ENCODE results near the gene EFCAB14.

DNA sequence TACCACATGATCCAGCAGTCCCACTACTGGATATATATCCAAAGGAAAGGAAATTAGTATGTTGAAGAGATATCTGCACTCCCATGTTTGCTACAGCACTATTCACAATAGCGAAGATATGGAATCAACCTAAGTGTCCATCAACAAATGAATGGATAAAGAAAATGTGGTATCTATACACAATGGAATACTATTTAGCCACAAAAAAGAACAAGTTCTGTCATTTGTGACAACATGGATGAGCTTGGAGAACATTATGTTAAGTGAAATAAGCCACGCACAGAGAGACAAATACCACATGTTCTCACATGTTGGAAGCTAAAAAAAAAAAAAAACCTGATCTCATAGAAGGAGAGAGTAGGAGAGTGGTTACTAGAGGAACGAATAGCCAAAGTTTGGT is 68.4 kb downstream of the EFCAB14 start:
- TF ChIP-seq POLR2AphosphoS5 (IDR thresholded peaks at IDR 0.05; ENCODE audit: low read depth, low read length) = no peak
- TF ChIP-seq, protein P1, sequence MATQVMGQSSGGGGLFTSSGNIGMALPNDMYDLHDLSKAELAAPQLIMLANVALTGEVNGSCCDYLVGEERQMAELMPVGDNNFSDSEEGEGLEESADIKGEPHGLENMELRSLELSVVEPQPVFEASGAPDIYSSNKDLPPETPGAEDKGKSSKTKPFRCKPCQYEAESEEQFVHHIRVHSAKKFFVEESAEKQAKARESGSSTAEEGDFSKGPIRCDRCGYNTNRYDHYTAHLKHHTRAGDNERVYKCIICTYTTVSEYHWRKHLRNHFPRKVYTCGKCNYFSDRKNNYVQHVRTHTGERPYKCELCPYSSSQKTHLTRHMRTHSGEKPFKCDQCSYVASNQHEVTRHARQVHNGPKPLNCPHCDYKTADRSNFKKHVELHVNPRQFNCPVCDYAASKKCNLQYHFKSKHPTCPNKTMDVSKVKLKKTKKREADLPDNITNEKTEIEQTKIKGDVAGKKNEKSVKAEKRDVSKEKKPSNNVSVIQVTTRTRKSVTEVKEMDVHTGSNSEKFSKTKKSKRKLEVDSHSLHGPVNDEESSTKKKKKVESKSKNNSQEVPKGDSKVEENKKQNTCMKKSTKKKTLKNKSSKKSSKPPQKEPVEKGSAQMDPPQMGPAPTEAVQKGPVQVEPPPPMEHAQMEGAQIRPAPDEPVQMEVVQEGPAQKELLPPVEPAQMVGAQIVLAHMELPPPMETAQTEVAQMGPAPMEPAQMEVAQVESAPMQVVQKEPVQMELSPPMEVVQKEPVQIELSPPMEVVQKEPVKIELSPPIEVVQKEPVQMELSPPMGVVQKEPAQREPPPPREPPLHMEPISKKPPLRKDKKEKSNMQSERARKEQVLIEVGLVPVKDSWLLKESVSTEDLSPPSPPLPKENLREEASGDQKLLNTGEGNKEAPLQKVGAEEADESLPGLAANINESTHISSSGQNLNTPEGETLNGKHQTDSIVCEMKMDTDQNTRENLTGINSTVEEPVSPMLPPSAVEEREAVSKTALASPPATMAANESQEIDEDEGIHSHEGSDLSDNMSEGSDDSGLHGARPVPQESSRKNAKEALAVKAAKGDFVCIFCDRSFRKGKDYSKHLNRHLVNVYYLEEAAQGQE (IDR thresholded peaks at IDR 0.05; ENCODE audit: insufficient read depth in 1 of 2, low read depth in 2 of 2, low read length in 2 of 2) = no peak

Data from PFSK-1 (cell line).